K562 (cell line): ENCODE measurements around the gene APOL3. TPM values are rescaled to one million over a fixed set of nuclear protein-coding genes. Genes with fewer than 3 reads are reported as not detected.

Experiments
- ATAC-seq: fragments of 200-7000 bp; cut with Tn5 transposase; 3 replicates; pipeline ENCODE4 v1.9.1; 2020; ENCODE audit warnings: moderate library complexity
- BruUV-seq: library from RNA; stranded (reverse); fragments of 400-500 nt; replicated peaks from 2 replicates; lab custom pipeline; 2021; lab: Mats Ljungman, UMichigan
- CTCF ChIA-PET: fragments of 300-600 bp; formaldehyde crosslinking; extraction: SDS; loops from one replicate; lab custom pipeline; 2021; ENCODE audit warnings: low intra/inter-chr PET ratio; lab: Yijun Ruan, JAX
- POLR2A ChIA-PET: fragments of 300-600, 350-650 bp; sonication (Branson Sonifier 250); formaldehyde crosslinking; extraction: SDS; loops from one replicate; lab custom pipeline; 2021; ENCODE audit warnings: antibody characterized with exemption, inconsistent platforms; lab: Yijun Ruan, JAX
- DNase-seq, 4 experiments: peaks; one replicate each; pipeline versions ENCODE4 v3.0.0 to v3.0.0-alpha.2; 2011 to 2018; ENCODE audit warnings: low spot score in 3 of 4, mixed read lengths in 3 of 4; ENCODE audit errors: extremely low read depth in 1 of 4
- FAIRE-seq: peaks from 2 replicates; lab custom pipeline; 2011; peaks lifted over from hg19 to GRCh38; lab: Jason Lieb, UNC
- H2AFZ ChIP-seq: 2 replicates; pipeline ENCODE4 v1.6.0; 2011; ENCODE audit warnings: low read depth, low read length, control low read depth, inconsistent platforms
- H3K27ac ChIP-seq: fragments of 200-600 bp; 3 replicates; pipeline ENCODE4 v1.8.0; 2011; ENCODE audit warnings: low read depth, mild to moderate bottlenecking, control low read depth, inconsistent platforms, low read length, moderate library complexity, mixed read lengths; ENCODE audit errors: extremely low read depth
- H3K27me3 ChIP-seq, 2 experiments: fragments of 300-600 bp in 1 of 2; 2 replicates in 1 of 2; 3 replicates in 1 of 2; pipeline versions ENCODE4 v1.6.0 to v1.8.0; 2011; ENCODE audit warnings: inconsistent platforms in 2 of 2, low read length in 2 of 2, mild to moderate bottlenecking in 1 of 2, mixed read lengths in 1 of 2, moderate library complexity in 1 of 2; ENCODE audit not compliant: control insufficient read depth in 2 of 2, insufficient read depth in 2 of 2
- H3K36me3 ChIP-seq: fragments of 300-600 bp; 3 replicates; pipeline ENCODE4 v1.8.0; 2011; ENCODE audit warnings: mild to moderate bottlenecking, low read length, inconsistent platforms; ENCODE audit not compliant: control insufficient read depth, insufficient read depth
- H3K4me1 ChIP-seq, 2 experiments: fragments of 200-600 bp in 1 of 2; replicated peaks in 1 of 2; 2 replicates in 1 of 2; 3 replicates in 1 of 2; pipeline versions ENCODE4 v1.5.1 to v1.8.0; 2011; ENCODE audit warnings: inconsistent platforms in 2 of 2, low read length in 2 of 2, mild to moderate bottlenecking in 1 of 2, mixed read lengths in 1 of 2, moderate library complexity in 1 of 2; ENCODE audit not compliant: control insufficient read depth in 2 of 2, insufficient read depth in 2 of 2
- H3K4me2 ChIP-seq: 2 replicates; pipeline ENCODE4 v1.6.1; 2011; ENCODE audit warnings: low read length, control low read depth, inconsistent platforms, mixed read lengths; ENCODE audit not compliant: insufficient read depth
- H3K4me3 ChIP-seq: fragments of 200-600 bp; sonication (generic), shearing (Covaris generic); 2 replicates; pipeline ENCODE4 v1.5.1; 2016; ENCODE audit warnings: control low read depth, inconsistent platforms
- H3K79me2 ChIP-seq: fragments of 200-600 bp; 3 replicates; pipeline ENCODE4 v1.8.0; 2011; ENCODE audit warnings: low read length, inconsistent platforms; ENCODE audit not compliant: control insufficient read depth, insufficient read depth
- H3K9ac ChIP-seq, 2 experiments: 2 replicates each; pipeline versions ENCODE4 v1.6.0 to v1.6.1; 2011; ENCODE audit warnings: low read depth in 2 of 2, low read length in 2 of 2, control low read depth in 1 of 2, inconsistent platforms in 1 of 2, mild to moderate bottlenecking in 1 of 2, mixed read lengths in 1 of 2; ENCODE audit not compliant: insufficient read depth in 1 of 2
- H3K9me1 ChIP-seq: one replicate; pipeline ENCODE4 v1.6.0; 2011; ENCODE audit warnings: inconsistent platforms, mild to moderate bottlenecking, low read length, moderate library complexity; ENCODE audit not compliant: control insufficient read depth, insufficient read depth
- H3K9me3 ChIP-seq: replicated peaks from 2 replicates; pipeline ENCODE4 v1.5.1; 2011; ENCODE audit warnings: low read depth, low read length, inconsistent platforms; ENCODE audit not compliant: control insufficient read depth, insufficient read depth
- H4K20me1 ChIP-seq: replicated peaks from 2 replicates; pipeline ENCODE4 v1.6.1; 2011; ENCODE audit warnings: low read length, inconsistent platforms, mixed read lengths; ENCODE audit not compliant: control insufficient read depth, insufficient read depth
- BDP1 ChIP-seq: IDR thresholded peaks from 3 replicates; pipeline ENCODE4 v1.6.1; 2011; ENCODE audit not compliant: insufficient read length, insufficient read depth
- BHLHE40 ChIP-seq: IDR thresholded peaks from 2 replicates; pipeline ENCODE4 v1.6.1; 2011; ENCODE audit warnings: low read length, improper control_type of control experiment
- DNMT1 ChIP-seq: fragments of 450-650 bp; IDR thresholded peaks from 2 replicates; pipeline ENCODE4 v1.6.1; 2016; ENCODE audit warnings: antibody characterized with exemption, mild to moderate bottlenecking
- ETV5 ChIP-seq: sonication (generic); formaldehyde crosslinking; IDR thresholded peaks from 2 replicates; pipeline ENCODE4 v1.4.0; 2020; ENCODE audit warnings: low read depth, mild to moderate bottlenecking, missing genetic modification reagents
- GATA2 ChIP-seq: sonication (generic); formaldehyde crosslinking; IDR thresholded peaks from 2 replicates; pipeline ENCODE4 v1.4.0; 2020; ENCODE audit warnings: mild to moderate bottlenecking, missing genetic modification reagents
- KAT2B ChIP-seq: IDR thresholded peaks from one replicate; pipeline ENCODE4 v1.6.1; 2012; ENCODE audit warnings: low read depth, mild to moderate bottlenecking, control low read depth, inconsistent platforms, low read length, moderate library complexity
- KLF6 ChIP-seq: fragments of 250-450 bp; sonication (Bioruptor Pico); IDR thresholded peaks from 2 replicates; pipeline ENCODE4 v1.4.0; 2020; ENCODE audit warnings: mild to moderate bottlenecking, moderate library complexity, borderline replicate concordance
- SNRNP70 ChIP-seq: fragments of 200-400 bp; formaldehyde crosslinking; optimal IDR thresholded peaks from 2 replicates; pipeline ENCODE3; 2017; ENCODE audit warnings: low read depth, low read length
- TAF7 ChIP-seq: fragments of 450-650 bp; IDR thresholded peaks from 2 replicates; pipeline ENCODE4 v1.6.1; 2016; ENCODE audit warnings: missing genetic modification characterization, missing compliant biosample characterization
- TARDBP ChIP-seq: fragments of 450-650 bp; IDR thresholded peaks from 2 replicates; pipeline ENCODE4 v1.6.1; 2016
- ZNF165 ChIP-seq: fragments of 250-450 bp; sonication (Bioruptor Pico); IDR thresholded peaks from 2 replicates; pipeline ENCODE4 v1.4.0; 2020; ENCODE audit warnings: borderline replicate concordance
- WGBS: fragments of 100-300 bp; shearing (Covaris generic); methylation state at CpG from one replicate; pipeline ENCODE4 v1.1.6; 2016; ENCODE audit warnings: low coverage, mixed read lengths; ENCODE audit not compliant: insufficient coverage; ENCODE audit errors: missing lambda C conversion rate; 5-methylcytosine and 5-hydroxymethylcytosine counted together
- in situ Hi-C: fragments of 300-500 bp; cut with MboI; formaldehyde crosslinking; loops from 4 replicates; pipeline ENCODE4 v1.15.0; 2018; ENCODE audit warnings: inconsistent platforms, mixed read lengths
- intact Hi-C: fragments of 100-400 bp; cut with micrococcal nuclease; formaldehyde crosslinking; loops from 2 replicates; pipeline ENCODE4 v1.14.2; 2022
- polyA plus RNA-seq, 8 experiments: library from polyadenylated mRNA; depleted of rRNA in 4 of 8; stranded (reverse) in 5 of 8; unstranded in 3 of 8; fragments of >200 nt; fragmentation: Nextera tagmentation in 2 of 8; fragmentation: Illumina TruSeq in 1 of 8; extraction: Ambion mirVana in 2 of 8; extraction: Trizol in 1 of 8; gene quantifications; 2 replicates each; pipeline versions ENCODE4 v1.2.1 to v1.2.3, GENCODE V29; 2011 to 2014; ENCODE audit warnings: inconsistent platforms in 1 of 8, missing spikeins in 1 of 8
- total RNA-seq, 7 experiments: library from RNA; depleted of rRNA in 6 of 7; stranded (reverse); fragments of >200 nt in 6 of 7; fragmentation: Illumina TruSeq in 2 of 7; extraction: Trizol in 2 of 7; gene quantifications; 2 replicates each; pipeline versions ENCODE4 v1.2.1 to v1.2.3, GENCODE V29; 2011 to 2021; ENCODE audit warnings: low replicate concordance in 1 of 7
- TF ChIP-seq, protein P1 (sequence below): fragments of 450-650 bp; formaldehyde crosslinking; IDR thresholded peaks from 2 replicates; pipeline ENCODE4 v1.4.0; 2020; ENCODE audit warnings: mild to moderate bottlenecking, moderate library complexity
- TF ChIP-seq, protein P2 (sequence below): sonication (generic); formaldehyde crosslinking; IDR thresholded peaks from 2 replicates; pipeline ENCODE4 v1.4.0; 2020; ENCODE audit warnings: mild to moderate bottlenecking, missing genetic modification reagents

The APOL3 gene
- total and polyA plus RNA-seq, 9 of the 15 experiments (the other 6 are each of a cell fraction or from before 2014, with no cell fraction given): 0.25 to 1.1 (median 0.56) TPM; not detected in 1

DNA sequence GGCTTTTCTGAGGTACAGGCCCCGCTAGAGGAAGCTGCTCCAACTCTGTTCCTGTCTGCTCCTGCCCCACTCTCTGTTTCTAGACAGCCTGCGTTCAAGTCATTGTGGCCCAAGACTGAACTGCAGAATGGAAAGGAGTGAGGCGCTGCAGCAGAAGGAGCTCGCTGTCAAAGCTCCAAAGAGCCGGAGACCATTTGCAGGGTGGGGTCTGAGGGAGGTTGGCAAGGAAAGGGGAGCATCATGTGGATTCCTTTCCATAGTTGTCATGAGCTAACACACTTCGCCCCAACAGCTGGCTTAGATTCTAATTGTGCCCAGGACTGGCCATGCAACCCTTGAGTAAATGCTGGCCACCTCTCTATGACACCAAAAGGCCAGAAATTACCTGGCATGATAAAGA, 22.3 kb upstream of the APOL3 start:
- ATAC-seq (no peak), FAIRE-seq (no peak)
- CTCF ChIA-PET: no interaction called here
- Histone ChIP-seq H4K20me1 (no peaks in the 10 kb centered on the region), H3K27ac (no peak overlapping the region), H3K9ac (no peak overlapping the region), H3K4me3 (no peak overlapping the region), H3K79me2 (no peaks in the 10 kb centered on the region)
- no TSS peak for BruUV-seq
- in situ Hi-C loops: loop anchor here (5.0 kb wide), 1 partner anchor 41 kb away; no protein-coding TSS in a partner anchor
- 55% methylated on average over 6 of the region's 6 CpGs for WGBS
- TF ChIP-seq DNMT1: no peak
- no peak for TF ChIP-seq BHLHE40
- TF ChIP-seq KAT2B: no peak
- no peak for TF ChIP-seq TAF7
- no peak for TF ChIP-seq GATA2 (CRISPR knock-in tag)
- TF ChIP-seq SNRNP70: no peak
- no peak for TF ChIP-seq TARDBP
- TF ChIP-seq BDP1: no peak
- TF ChIP-seq ETV5 (CRISPR knock-in tag): no peak
- TF ChIP-seq KLF6: no peak
- TF ChIP-seq, protein P1, sequence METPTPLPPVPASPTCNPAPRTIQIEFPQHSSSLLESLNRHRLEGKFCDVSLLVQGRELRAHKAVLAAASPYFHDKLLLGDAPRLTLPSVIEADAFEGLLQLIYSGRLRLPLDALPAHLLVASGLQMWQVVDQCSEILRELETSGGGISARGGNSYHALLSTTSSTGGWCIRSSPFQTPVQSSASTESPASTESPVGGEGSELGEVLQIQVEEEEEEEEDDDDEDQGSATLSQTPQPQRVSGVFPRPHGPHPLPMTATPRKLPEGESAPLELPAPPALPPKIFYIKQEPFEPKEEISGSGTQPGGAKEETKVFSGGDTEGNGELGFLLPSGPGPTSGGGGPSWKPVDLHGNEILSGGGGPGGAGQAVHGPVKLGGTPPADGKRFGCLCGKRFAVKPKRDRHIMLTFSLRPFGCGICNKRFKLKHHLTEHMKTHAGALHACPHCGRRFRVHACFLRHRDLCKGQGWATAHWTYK: no peak
- TF ChIP-seq, protein P2, sequence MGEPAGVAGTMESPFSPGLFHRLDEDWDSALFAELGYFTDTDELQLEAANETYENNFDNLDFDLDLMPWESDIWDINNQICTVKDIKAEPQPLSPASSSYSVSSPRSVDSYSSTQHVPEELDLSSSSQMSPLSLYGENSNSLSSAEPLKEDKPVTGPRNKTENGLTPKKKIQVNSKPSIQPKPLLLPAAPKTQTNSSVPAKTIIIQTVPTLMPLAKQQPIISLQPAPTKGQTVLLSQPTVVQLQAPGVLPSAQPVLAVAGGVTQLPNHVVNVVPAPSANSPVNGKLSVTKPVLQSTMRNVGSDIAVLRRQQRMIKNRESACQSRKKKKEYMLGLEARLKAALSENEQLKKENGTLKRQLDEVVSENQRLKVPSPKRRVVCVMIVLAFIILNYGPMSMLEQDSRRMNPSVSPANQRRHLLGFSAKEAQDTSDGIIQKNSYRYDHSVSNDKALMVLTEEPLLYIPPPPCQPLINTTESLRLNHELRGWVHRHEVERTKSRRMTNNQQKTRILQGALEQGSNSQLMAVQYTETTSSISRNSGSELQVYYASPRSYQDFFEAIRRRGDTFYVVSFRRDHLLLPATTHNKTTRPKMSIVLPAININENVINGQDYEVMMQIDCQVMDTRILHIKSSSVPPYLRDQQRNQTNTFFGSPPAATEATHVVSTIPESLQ (CRISPR knock-in tag): no peak
- TF ChIP-seq ZNF165: no peak
- TF ChIP-seq, all 486 proteins: peak for 0
- intact Hi-C loops: loop anchor here (5.0 kb wide), 1 partner anchor 39 kb away; no protein-coding TSS in a partner anchor
- Histone ChIP-seq H3K9me1 (no peaks in the 10 kb centered on the region), H3K27me3 (no peaks in the 10 kb centered on the region), H2AFZ (no peak overlapping the region), H3K4me2 (no peak overlapping the region), H3K4me1 (peaks cover 0 to 6% of the 10 kb centered on the region in 2 experiments; a peak in 2 of 5 replicates), H3K36me3 (no peaks in the 10 kb centered on the region), H3K9me3 (no peaks in the 10 kb centered on the region)
- DNase-seq: no peak
- POLR2A ChIA-PET: interaction anchor here (1.1 kb wide), 1 partner anchor 9 kb away, joined by 5 read pairs; no protein-coding TSS in a partner anchor
